ENCODE data around the gene TEX11.

GRCh38 chrX:70496491-70496890 is 412.0 kb downstream of the TEX11 start:
- TF ChIP-seq CTCF (IDR thresholded peaks at IDR 0.05; ENCODE audit: low read length): no peak
- TF ChIP-seq EZH2 (optimal IDR thresholded peaks at IDR 0.05; ENCODE audit: low read depth, low read length): no peak

Measured in MM.1S (cell line).